ENCODE results near the gene ILRUN. TPM values are rescaled to one million over a fixed set of nuclear protein-coding genes. Genes with fewer than 3 reads are reported as not detected.
A peak's percentile ranks its signal among the peaks of the same experiment; 100 is the strongest.
"Not testable (repeated sequence)": the region's sequence is repeated elsewhere in the genome, so short reads cannot be mapped to it uniquely, and the experiment has no call there.

Gene ILRUN
- total RNA-seq (2014; rRNA removed; shearing (Covaris generic)) = 23.1 and 32.1 TPM in 2 replicates
- 26.7 and 29.3 TPM in 2 replicates for polyA plus RNA-seq (2015; cell fraction: cytosol; rRNA removed)
- polyA plus RNA-seq (2015; cell fraction: nucleus; rRNA removed) = 15.2 and 17.3 TPM in 2 replicates

GRCh38 chr6:34696739-34697543 lies at the start of gene ILRUN:
Gene ILRUN (minus strand): TSS chr6:34696767. CDS start chr6:34696603, 164 bp downstream.
- peak; percentile 87 for DNase-seq (ENCODE audit: low read depth)

DNA sequence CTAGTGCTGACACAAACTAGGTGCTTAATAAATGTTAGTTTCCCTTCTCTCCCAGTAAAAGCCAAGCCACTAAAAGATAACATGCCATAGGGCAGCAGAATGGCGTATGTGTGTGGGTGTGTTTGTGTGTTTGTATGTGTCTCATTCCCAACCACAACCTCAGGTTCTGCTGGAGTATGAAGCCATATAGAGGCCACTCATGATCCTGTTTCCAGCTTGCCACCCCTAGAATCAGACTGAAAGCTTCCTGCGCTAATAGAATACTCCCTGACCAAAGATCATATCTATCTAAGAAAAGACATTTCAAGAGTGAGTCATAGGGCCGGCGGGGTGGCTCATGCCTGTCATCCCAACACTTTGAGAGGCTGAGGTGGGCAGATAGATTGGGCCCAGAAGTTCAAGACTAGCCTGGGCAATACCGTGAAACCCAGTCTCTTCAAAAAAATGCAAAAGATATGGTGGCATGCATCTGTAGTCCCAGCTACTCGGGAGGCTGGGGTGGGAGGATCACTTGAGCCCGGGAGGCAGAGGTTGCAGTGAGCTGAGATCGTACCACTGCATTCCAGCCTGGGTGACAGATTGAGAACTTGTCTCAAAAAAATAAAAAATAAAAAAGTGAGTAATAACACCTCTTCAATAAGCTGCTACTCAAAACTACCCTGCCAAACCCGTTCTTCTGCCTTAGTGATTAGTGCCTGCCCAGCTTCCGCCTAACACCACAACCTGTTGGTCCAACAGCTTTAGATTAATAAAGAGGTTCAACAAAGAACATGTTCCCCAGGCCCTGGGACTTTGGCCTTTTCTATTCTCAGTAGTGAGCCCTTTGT lies 48.9 kb upstream of the ILRUN start:
- DNase-seq (ENCODE audit: low read depth) = peak; percentile 34

DNA sequence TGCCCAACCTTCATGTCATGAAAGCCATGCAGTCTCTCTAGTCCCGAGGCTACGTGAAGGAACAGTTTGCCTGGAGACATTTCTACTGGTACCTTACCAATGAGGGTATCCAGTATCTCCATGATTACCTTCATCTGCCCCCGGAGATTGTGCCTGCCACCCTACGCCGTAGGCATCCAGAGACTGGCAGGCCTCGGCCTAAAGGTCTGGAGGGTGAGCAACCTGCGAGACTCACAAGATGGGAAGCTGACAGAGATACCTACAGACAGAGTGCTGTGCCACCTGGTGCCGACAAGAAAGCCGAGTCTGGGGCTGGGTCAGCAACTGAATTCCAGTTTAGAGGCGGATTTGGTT lies 47.7 kb upstream of the ILRUN start:
- DNase-seq (ENCODE audit: low read depth) = not testable (repeated sequence)

DNA sequence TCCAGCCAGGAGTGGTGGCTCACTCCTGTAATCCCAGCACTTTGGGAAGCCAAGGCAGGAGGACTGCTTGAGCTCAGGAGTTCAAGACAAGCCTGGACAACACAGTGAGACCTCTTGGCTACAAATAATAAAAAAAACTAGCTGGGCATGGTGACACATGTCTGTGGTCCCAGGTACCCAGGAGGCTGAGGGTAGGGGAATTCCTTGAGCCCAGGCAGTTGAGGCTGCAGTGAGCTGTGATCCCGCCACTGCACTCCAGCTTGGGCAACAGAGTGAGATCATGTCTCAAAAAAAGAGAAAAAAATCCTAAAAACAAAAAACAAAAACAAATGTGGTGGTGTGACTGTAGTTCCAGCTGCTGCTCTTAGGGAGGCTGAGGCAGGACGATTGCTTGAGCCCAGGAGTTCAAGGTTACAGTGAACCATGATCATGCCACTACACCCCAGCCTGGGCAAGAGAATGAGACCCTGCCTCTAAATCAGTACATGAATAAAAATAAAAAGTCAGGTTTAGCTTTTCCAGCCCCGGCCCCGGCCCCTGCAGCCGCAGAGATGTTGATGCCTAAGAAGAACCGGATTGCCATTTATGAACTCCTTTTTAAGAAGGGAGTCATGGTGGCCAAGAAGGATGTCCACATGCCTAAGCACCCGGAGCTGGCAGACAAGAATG lies 47.2 kb upstream of the ILRUN start:
- no peak for DNase-seq (ENCODE audit: low read depth)

GRCh38 chr6:34742094-34742493 lies 45.5 kb upstream of the ILRUN start:
- no peak for DNase-seq (ENCODE audit: low read depth)

DNA sequence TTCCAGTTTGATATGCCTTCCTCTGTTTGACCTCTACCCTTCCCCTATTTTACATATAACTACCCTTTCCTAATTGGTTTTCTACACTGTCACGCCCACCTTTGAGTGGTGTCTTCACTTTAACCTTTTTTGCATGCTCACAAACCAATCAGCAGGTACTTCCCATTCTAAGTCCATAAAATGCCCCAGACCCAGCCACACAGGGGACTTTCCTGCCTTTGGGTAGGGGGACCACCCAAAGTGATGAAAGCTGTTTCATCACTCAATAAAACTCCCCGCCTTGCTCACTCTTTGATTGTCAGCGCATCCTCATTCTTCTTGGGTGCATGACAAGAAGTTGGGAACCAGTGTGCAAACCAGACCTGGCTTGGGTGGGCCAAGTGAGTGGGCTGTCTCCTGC lies 40.3 kb upstream of the ILRUN start:
- no peak for DNase-seq (ENCODE audit: low read depth)

DNA sequence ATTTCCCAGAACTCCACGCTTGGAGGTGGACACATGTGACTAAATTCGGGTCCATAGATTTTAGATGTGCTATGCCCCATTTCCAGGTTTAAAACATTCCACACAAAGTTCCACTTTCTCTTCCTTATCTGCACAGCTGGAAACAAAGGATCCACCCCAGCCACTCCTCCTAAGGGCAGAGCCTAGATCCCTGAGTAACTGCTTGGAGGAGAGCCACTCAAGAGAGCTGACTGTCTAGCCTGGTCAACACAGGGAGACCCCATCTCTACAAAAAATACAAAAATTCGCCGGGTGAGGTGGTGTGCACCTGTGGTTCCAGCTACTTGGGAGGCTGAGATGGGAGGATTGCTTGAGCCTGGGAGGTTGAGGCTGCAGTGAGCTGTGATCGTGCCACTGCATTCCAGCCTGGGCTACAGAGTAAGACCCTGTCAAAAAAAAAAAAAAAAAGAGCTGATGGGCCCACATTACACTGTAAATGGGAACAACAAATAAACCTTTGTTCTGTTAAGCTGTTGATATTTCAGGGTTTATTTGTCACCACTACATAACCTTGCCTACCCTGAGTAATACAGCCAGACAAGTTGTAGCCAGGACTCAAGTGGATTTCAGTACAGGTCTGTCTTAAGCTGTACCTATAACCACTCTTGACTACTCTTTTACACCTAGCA lies 35.0 kb upstream of the ILRUN start:
- no peak for DNase-seq (ENCODE audit: low read depth)

DNA sequence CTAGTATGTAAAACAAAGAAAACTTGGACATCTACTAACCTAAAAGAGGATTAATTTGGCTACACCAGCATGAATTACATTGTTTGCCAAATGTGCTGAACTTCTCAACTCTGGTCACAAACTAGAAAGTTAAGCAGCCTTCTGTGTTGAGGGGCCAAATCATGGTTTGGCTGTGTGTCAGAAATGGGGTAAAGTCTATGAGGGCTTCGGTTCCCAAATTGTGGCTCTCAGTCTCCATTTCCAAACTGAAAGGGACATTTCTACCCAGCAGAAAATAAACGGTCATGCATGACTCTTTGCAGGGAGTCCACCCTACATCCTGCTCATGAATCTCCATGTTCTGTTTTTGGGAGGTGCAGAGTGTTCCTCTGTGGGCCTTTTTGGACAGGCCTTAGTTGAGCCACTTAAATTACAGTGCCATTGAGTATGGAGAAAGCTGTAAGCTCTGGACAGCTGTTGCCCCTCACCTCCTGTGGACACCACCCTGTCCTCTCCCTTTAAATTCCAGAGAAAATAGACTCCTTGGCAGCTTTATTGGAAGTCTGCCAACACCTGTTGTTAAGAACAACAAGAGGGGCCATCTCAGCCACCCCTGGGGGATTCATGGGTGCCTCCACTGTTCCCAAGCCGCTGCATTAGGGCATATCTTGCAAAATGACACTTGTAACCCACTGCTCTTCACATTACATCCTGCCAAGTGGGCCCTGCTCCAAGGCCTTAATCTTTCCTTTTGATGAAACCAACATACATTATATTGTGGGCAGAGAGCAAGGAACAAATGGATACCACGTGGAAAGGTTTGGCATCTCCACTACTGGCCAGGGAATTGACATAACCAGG lies 33.3 kb upstream of the ILRUN start:
- no peak for DNase-seq (ENCODE audit: low read depth)

DNA sequence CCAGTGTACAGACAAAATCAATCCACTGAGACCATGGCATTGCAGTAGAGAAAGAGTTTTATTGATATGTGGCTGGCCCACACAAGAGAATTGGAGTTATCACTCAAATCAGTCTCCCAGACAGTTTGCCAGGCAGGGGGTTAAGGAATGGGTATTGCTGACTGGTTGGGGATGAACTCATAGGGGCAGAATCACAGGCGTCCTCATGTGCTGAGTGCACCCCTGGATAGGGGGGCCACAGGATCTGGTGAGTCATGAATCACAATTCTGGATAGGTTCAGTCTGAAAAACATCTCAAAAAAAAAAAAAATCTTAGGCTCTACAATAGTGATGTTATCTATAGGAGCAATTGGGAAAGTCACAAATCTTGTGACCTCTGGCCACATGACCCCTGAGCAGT lies 29.5 kb upstream of the ILRUN start:
- no peak for DNase-seq (ENCODE audit: low read depth)

DNA sequence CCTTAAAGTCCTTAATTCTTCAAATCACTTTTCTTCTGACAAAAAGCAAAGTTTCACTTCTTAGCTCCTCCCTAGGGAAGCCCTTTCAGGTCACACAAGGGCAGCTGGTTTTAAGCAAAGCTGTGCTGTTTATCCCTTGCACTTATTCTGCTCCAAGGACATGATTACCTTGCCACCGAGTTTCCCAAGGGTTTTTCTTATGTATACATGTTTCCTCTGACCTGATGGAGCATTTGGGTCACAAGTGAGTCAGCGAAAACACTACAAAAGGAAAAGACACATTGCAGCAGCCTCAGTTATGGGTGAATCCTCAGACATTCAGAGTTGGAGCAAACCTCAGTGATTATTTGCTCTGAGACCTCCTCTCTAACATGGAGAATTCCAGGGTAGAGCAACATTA lies 26.6 kb upstream of the ILRUN start:
- no peak for DNase-seq (ENCODE audit: low read depth)

DNA sequence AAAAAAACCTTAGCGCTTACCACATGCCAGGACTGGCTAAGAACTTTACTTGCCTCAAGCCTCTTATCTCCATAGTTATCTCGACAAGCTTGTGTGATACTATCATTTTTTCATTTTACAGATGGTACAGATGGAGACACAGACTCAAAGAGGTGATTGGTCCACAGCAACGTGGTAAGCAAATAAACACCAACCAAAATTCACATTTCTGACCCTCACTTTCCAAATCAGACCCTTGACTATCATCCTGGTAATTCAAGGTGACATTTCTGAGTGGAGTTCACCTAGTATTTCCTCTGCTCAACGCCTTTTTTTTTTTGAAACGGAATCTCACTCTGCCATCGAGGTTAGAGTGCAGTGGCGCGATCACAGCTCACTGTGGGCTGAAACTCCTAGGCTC lies 25.9 kb upstream of the ILRUN start:
- DNase-seq (ENCODE audit: low read depth) = no peak

DNA sequence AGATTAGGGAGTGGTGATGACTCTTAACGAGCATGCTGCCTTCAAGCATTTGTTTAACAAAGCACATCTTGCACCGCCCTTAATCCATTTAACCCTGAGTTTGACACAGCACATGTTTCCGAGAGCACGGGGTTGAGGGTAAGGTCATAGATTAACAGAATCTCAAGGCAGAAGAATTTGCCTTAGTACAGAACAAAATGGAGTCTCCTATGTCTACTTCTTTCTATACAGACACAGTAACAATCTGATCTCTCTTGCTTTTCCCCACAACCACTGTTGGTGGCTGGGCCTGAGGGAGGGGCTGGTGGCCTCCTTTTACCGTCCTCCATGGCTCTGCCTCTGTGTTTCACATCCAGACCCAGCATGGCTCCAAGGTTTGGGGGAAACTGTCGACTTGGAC lies 23.6 kb upstream of the ILRUN start:
- not testable (repeated sequence) for DNase-seq (ENCODE audit: low read depth)

DNA sequence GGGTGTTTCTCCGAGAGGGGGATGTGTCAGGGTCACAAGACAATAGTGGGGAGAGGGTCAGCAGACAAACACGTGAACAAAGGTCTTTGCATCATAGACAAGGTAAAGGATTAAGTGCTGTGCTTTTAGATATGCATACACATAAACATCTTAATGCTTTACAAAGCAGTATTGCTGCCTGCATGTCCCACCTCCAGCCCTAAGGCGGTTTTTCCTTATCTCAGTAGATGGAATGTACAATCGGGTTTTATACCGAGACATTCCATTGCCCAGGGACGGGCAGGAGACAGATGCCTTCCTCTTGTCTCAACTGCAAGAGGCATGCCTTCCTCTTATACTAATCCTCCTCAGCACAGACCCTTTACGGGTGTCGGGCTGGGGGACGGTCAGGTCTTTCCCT lies 23.1 kb upstream of the ILRUN start:
- DNase-seq (ENCODE audit: low read depth) = not testable (repeated sequence)

DNA sequence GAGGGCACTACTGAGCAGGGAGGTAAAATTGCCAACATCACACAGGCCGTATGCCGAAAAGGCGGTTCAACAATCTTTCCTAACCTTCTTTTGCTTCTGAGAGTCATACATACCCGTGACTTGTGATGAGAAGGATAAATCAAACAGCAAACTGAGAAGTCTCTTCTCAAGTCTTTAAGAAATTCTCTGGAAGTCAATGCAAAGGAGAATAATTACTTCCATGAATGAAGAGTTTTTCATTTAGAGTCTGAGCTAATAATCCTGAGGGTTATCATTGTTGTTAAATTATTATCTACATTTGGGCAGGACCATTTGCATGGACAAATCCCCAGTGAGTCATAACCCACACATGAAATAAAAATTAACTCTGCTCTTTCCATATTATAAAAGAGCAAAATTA lies 22.4 kb upstream of the ILRUN start:
- DNase-seq (ENCODE audit: low read depth) = no peak

- DNase-seq (ENCODE audit: low read depth) = no peak
Observed at GRCh38 chr6:34717466-34717865, 20.9 kb upstream of the ILRUN start.

DNA sequence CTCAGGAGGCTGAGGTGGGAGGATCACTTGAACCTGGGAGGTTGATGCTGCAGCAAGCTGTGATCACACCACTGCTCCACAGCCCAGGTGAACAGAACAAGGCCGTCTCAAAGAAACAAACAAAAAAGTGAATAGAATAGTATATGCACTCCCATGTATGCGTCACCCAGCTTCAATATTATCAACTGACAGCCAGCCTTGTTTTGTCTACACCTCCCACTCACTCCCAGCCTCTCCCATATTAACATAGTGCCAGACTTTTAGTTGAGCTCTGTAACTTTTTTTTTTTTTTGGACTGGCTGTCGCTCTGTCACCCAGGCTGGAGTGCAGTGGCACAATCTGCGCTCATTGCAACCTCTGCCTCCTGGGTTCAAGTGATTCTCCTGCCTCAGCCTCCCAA lies 18.1 kb upstream of the ILRUN start:
- no peak for DNase-seq (ENCODE audit: low read depth)

- DNase-seq (ENCODE audit: low read depth) = not testable (repeated sequence)
Observed at GRCh38 chr6:34712881-34713280, 16.3 kb upstream of the ILRUN start.

DNA sequence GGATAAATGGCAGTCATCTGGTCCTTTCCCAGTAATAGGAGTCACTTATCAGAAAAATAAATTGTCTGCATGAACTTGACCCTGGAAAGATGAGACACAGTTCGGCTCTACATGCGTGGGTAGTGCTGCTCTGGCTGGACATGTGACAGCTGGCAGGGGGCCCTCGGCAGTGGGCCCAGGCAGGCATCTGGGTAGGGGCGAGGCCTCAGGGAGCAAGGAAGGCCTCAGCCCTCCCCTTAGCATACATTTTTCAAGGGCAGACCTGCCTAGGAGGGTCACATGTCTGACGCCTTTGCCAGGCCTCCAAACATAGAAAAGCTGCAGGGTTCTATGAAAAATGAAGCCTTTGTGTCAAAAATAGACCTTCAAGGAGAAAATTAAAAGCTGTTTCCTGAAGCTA lies 12.8 kb upstream of the ILRUN start:
- no peak for DNase-seq (ENCODE audit: low read depth)

DNA sequence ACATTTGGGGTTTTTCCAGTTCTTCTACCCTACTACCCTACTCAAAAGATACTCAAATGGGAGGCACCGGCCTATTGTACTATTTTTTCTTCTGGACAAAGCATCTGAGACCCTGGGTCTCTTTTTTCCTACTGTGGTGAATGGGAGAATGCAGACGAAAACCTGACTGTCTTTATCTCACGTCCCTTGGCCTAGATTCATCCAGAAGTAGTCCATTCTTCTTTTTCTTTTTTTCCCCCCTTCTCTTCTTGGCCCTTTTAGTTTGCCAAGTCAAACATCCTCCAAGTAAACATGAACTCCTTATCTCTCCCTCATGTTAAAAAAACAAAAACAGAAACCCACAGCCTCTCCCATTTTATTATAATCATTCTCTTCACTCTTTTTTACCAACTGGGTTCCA lies 8.7 kb upstream of the ILRUN start:
- no peak for DNase-seq (ENCODE audit: low read depth)

DNA sequence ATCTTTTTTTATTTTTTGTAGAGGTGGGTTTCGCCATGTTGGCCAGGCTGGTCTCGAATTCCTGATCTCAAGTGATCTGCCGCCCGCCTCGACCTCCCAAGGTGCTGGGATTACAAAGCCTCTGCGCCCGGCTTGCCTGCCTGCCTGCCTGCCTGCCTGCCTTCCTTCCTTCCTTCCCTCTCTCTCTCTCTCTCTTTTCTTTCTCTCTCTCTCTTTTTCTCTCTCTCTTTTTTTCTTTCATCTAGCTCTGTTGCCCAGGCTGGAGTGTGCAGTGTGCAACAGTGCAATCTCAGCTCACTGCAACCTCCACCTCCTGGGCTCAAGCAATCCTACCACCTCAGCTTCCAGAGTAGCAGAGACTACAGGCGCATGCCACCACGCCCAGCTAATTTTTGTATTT lies 4.6 kb upstream of the ILRUN start:
- no peak for DNase-seq (ENCODE audit: low read depth)
